Sigmoid colon (tissue), 7 donors: ENCODE measurements around the gene CTNND2. TPM values are rescaled to one million over a fixed set of nuclear protein-coding genes. Genes with fewer than 3 reads are reported as not detected.
"Not testable (repeated sequence)": the region's sequence is repeated elsewhere in the genome, so short reads cannot be mapped to it uniquely, and the experiment has no call there.

Experiments
- DNase-seq: peaks from one replicate; pipeline ENCODE4 v3.0.0-alpha.2; 2019
- H3K27ac ChIP-seq, 4 donors: fragments of 200-600 bp; sonication (generic); one replicate each; pipeline ENCODE4 v1.5.1; 2016 to 2019; ENCODE audit warnings: mild to moderate bottlenecking in 1 of 4
- H3K27me3 ChIP-seq, 3 donors: fragments of 200-600 bp; sonication (generic); one replicate each; pipeline ENCODE4 v1.5.1; 2019; ENCODE audit warnings: mild to moderate bottlenecking in 1 of 3
- H3K36me3 ChIP-seq, 4 donors: fragments of 200-600 bp; sonication (generic); one replicate each; pipeline ENCODE4 v1.5.1; 2016 to 2019
- H3K4me1 ChIP-seq, 4 donors: fragments of 200-600 bp; sonication (generic); one replicate each; pipeline ENCODE4 v1.5.1; 2017 to 2019
- H3K4me3 ChIP-seq, 4 donors: fragments of 200-600 bp; sonication (generic); one replicate each; pipeline ENCODE4 v1.5.1; 2017 to 2019; ENCODE audit warnings: mild to moderate bottlenecking in 2 of 4, moderate library complexity in 1 of 4
- H3K9me3 ChIP-seq, 4 donors: fragments of 200-600 bp in 3 of 4; sonication (generic) in 3 of 4; one replicate each; pipeline versions ENCODE4 v1.5.1 to v1.6.1; 2013 to 2019
- EP300 ChIP-seq, 4 donors: sonication (generic); formaldehyde crosslinking; IDR thresholded peaks; one replicate each; pipeline ENCODE4 v1.6.1; 2017; ENCODE audit warnings: antibody characterized with exemption in 4 of 4
- POLR2A ChIP-seq, 2 donors: fragments of 450-650 bp; IDR thresholded peaks; one replicate each; pipeline ENCODE4 v1.6.1; 2016; ENCODE audit warnings: antibody characterized with exemption in 2 of 2, mild to moderate bottlenecking in 2 of 2, moderate library complexity in 2 of 2
- POLR2AphosphoS5 ChIP-seq, 4 donors: sonication (generic); formaldehyde crosslinking; IDR thresholded peaks; one replicate each; pipeline ENCODE4 v1.6.1; 2017; ENCODE audit warnings: antibody characterized with exemption in 4 of 4
- WGBS, 2 donors: extraction: QIAGEN DNeasy Blood & Tissue Kit; methylation state at CpG; one replicate each; pipeline ENCODE4 v1.1.7; 2013; 5-methylcytosine and 5-hydroxymethylcytosine counted together
- intact Hi-C: fragments of 100-400 bp; cut with DNase I; formaldehyde crosslinking; loops from one replicate; pipeline ENCODE4 v1.15.1; 2023
- polyA plus RNA-seq, 3 donors: library from polyadenylated mRNA; stranded (reverse); fragments of 200-250 nt; gene quantifications; one replicate each; pipeline ENCODE4 v1.2.3, GENCODE V29; 2013
- total RNA-seq, 4 donors: library from RNA; depleted of rRNA; stranded (reverse); fragments of >200 nt; gene quantifications; one replicate each; pipeline ENCODE4 v1.1.0, GENCODE V29; 2016
- TF ChIP-seq, protein P1 (sequence below), 4 experiments: fragments of 450-650 bp in 3 of 4; fragments of 200-600 bp in 1 of 4; IDR thresholded peaks; one replicate each; pipeline ENCODE4 v1.5.1; 2016 to 2019; ENCODE audit warnings: antibody characterized with exemption in 4 of 4, mild to moderate bottlenecking in 3 of 4, moderate library complexity in 2 of 4
- donor health status: healthy with polysubstance abuse.
- donor health status: Bipolar disorder and iron deficiency.
- donor health status: healthy.

Gene CTNND2
- total and polyA plus RNA-seq, 7 donors, result 0.36 to 2.5 (median 0.84) TPM; not detected in 1

DNA sequence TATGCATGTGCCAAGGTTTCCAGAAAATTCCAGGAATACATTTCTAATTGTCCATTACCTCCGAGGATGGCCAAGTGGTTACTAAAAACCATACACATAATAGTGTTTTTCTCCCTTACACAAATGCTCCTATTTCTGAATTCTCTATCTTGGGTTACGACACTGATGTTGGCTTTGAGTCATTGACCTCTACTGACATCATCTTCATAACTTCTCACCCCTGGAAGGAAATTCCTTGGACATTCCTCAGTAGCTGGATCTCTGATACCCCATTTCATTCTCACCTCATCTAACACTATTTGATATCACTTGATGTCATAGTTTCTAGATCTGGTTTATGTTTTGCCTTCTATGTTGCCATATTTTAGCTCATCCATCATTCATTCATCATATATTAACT lies 287.2 kb downstream of the CTNND2 start:
- Histone ChIP-seq H3K4me3 (no peak overlapping the region), H3K9me3 (no peaks in the 10 kb centered on the region), H3K4me1 (no peaks in the 10 kb centered on the region), H3K27me3 (no peaks in the 10 kb centered on the region), H3K36me3 (no peaks in the 10 kb centered on the region), H3K27ac (no peak overlapping the region)
- no peak for DNase-seq
- TF ChIP-seq POLR2A (IDR thresholded peaks at IDR 0.05) (no peak), EP300 (IDR thresholded peaks at IDR 0.05) (no peak), POLR2AphosphoS5 (IDR thresholded peaks at IDR 0.05) (no peak)
- TF ChIP-seq, protein P1, sequence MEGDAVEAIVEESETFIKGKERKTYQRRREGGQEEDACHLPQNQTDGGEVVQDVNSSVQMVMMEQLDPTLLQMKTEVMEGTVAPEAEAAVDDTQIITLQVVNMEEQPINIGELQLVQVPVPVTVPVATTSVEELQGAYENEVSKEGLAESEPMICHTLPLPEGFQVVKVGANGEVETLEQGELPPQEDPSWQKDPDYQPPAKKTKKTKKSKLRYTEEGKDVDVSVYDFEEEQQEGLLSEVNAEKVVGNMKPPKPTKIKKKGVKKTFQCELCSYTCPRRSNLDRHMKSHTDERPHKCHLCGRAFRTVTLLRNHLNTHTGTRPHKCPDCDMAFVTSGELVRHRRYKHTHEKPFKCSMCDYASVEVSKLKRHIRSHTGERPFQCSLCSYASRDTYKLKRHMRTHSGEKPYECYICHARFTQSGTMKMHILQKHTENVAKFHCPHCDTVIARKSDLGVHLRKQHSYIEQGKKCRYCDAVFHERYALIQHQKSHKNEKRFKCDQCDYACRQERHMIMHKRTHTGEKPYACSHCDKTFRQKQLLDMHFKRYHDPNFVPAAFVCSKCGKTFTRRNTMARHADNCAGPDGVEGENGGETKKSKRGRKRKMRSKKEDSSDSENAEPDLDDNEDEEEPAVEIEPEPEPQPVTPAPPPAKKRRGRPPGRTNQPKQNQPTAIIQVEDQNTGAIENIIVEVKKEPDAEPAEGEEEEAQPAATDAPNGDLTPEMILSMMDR (IDR thresholded peaks at IDR 0.05), result no peak
- intact Hi-C loops, result no loop called here
- 90 to 95% methylated on average over 2 of the region's 2 CpGs for WGBS, 2 donors

DNA sequence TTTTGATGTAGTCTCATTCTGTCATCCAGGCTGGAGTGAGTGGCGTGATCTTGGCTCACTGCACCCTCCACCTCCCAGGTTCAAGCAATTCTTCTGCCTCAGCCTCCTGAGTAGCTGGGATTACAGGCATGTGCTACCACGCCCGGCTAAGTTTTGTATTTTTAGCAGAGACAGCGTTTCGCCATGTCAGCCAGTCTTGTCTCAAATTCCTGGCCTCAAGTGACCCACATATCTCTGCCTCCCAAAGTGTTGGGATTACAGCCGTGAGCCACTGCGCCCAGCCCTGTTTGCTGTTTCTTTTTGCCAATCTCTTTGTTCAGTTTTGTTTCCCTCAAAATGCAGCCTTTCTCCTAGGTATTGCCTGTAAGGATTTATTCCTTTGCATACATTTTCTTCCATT lies 287.6 kb downstream of the CTNND2 start:
- DNase-seq, result not testable (repeated sequence)
- 89 to 92% methylated on average over 7 of the region's 7 CpGs for WGBS, 2 donors

DNA sequence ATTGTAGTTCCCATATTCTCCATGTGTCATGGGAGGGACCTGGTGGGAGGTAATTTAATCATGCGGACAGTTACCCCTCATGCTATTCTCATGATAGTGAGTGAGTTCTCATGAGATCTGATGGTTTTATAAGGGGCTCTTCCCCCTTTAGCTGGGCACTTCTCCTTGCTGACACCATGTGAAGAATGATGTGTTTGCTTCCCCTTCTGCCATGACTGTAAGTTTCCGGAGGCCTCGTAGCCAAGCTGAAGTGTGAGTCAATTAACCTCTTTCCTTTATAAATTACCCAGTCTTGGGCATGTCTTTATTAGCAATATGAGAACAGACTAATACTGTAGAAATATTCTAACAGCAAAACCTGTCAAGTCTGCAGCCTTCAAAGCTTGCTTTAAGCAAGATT lies 293.2 kb downstream of the CTNND2 start:
- Histone ChIP-seq H3K4me3 (no peak overlapping the region), H3K27me3 (no peaks in the 10 kb centered on the region), H3K4me1 (no peaks in the 10 kb centered on the region), H3K27ac (no peak overlapping the region), H3K9me3 (no peaks in the 10 kb centered on the region), H3K36me3 (no peaks in the 10 kb centered on the region)
- intact Hi-C loops, result no loop called here
- no peak for DNase-seq
- TF ChIP-seq POLR2A (IDR thresholded peaks at IDR 0.05) (no peak), EP300 (IDR thresholded peaks at IDR 0.05) (no peak), POLR2AphosphoS5 (IDR thresholded peaks at IDR 0.05) (no peak)
- TF ChIP-seq, protein P1 (IDR thresholded peaks at IDR 0.05), result no peak
- 74% methylated on average over 3 of the region's 3 CpGs for WGBS, 2 donors

More for the DNA sequence above, 287.6 kb downstream of the CTNND2 start:
- H3K27ac ChIP-seq, H3K36me3 ChIP-seq, H3K9me3 ChIP-seq, H3K4me3 ChIP-seq, intact Hi-C loops, H3K27me3 ChIP-seq, H3K4me1 ChIP-seq: not testable (repeated sequence)

DNA sequence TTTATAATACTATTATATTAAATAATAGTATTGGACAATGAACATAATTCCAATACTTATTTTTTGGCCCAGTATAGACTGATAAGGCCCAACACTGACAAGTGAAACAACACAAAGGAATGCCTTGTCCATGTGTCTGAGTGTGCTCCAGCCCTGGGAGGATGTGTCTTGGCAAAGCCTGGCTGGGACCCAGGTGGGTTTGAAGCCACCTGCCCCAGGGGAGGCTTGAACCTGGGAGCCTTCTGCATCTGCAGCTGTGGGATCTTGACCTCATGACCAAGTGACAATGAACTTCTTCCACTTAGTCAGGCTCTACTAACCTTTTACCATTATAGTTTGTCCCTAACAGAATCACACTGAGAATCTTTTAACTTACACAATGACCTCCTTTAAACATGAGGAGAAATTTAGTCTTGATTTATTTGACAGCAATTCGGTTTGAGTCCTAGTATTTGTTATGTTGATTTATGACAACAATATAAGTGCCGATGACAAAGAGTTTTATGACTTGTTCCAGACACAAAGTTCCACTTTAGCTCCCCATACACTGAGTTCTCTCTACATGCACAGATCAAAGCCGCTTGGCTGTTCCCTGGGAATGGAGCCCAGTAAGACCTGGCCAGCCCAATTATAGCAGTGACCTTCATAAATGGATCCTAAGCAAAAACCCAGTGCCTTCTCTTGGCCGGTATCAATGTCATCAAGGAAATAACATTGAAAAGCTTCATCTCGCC lies 294.5 kb downstream of the CTNND2 start:
- no peaks in the 10 kb centered on the region for H3K36me3 ChIP-seq
- no peak overlapping the region for H3K4me3 ChIP-seq
- intact Hi-C loops, result no loop called here
- H3K9me3 ChIP-seq, result no peaks in the 10 kb centered on the region
- TF ChIP-seq EP300 (IDR thresholded peaks at IDR 0.05) (no peak), POLR2A (IDR thresholded peaks at IDR 0.05) (no peak), POLR2AphosphoS5 (IDR thresholded peaks at IDR 0.05) (no peak)
- TF ChIP-seq, protein P1 (IDR thresholded peaks at IDR 0.05), result no peak
- H3K27me3 ChIP-seq, result no peaks in the 10 kb centered on the region
- H3K4me1 ChIP-seq, result no peaks in the 10 kb centered on the region
- 13 to 44% methylated on average over 5 of the region's 5 CpGs for WGBS, 2 donors
- H3K27ac ChIP-seq, result no peak overlapping the region
- no peak for DNase-seq

DNA sequence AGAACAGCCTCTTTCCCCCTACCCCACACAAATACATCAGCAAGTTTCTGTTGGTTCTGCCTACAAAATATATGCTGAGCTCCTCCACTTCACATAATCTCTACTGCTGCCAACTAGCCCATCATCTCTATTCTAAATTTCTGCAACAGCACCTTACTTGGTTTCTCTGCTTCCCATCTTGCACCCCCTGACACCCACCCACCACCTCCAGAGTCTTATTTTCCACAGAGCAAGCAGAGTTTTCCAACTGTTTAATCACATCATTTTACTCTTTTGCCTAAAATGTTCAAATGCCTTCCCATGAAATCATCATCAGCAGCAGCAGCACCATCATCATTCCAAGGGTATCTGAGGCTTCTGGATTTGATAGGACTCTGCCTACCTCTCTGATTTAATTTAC lies 295.7 kb downstream of the CTNND2 start:
- H3K9me3 ChIP-seq, result no peaks in the 10 kb centered on the region

More for the DNA sequence above, 295.7 kb downstream of the CTNND2 start:
- Histone ChIP-seq H3K4me1 (no peaks in the 10 kb centered on the region), H3K36me3 (no peaks in the 10 kb centered on the region), H3K4me3 (no peak overlapping the region), H3K27me3 (no peaks in the 10 kb centered on the region), H3K27ac (no peak overlapping the region)
- intact Hi-C loops, result no loop called here
- TF ChIP-seq, protein P1 (IDR thresholded peaks at IDR 0.05), result no peak
- TF ChIP-seq POLR2A (IDR thresholded peaks at IDR 0.05) (no peak), EP300 (IDR thresholded peaks at IDR 0.05) (no peak), POLR2AphosphoS5 (IDR thresholded peaks at IDR 0.05) (no peak)
- no peak for DNase-seq
